ENCODE measurements around the gene CCDC47. TPM values are rescaled to one million over a fixed set of nuclear protein-coding genes. Genes with fewer than 3 reads are reported as not detected.
"Not testable (repeated sequence)": the region's sequence is repeated elsewhere in the genome, so short reads cannot be mapped to it uniquely, and the experiment has no call there.

Gene CCDC47
- polyA plus RNA-seq, 3 donors, result 103 to 120 (median 109) TPM

- DNase-seq (ENCODE audit: extremely low read depth in 1 of 11, low read depth in 9 of 11, low spot score in 4 of 11), result no peak
Measured at GRCh38 chr17:63798572-63799106, 25.2 kb upstream of the CCDC47 start.

GRCh38 chr17:63796375-63796774 is 23.0 kb upstream of the CCDC47 start:
- not testable (repeated sequence) for DNase-seq (ENCODE audit: extremely low read depth in 1 of 11, low read depth in 9 of 11, low spot score in 4 of 11)

- no peak for DNase-seq (ENCODE audit: extremely low read depth in 1 of 11, low read depth in 9 of 11, low spot score in 4 of 11)
Measured at GRCh38 chr17:63792055-63792729, 18.8 kb upstream of the CCDC47 start.

GRCh38 chr17:63790057-63790456 is 16.7 kb upstream of the CCDC47 start:
- no peak for DNase-seq (ENCODE audit: extremely low read depth in 1 of 11, low read depth in 9 of 11, low spot score in 4 of 11)

- no peak for DNase-seq (ENCODE audit: extremely low read depth in 1 of 11, low read depth in 9 of 11, low spot score in 4 of 11)
Measured at GRCh38 chr17:63786971-63787711, 13.7 kb upstream of the CCDC47 start.

- DNase-seq (ENCODE audit: extremely low read depth in 1 of 11, low read depth in 9 of 11, low spot score in 4 of 11), result no peak
Measured at GRCh38 chr17:63786117-63786516, 12.7 kb upstream of the CCDC47 start.

GRCh38 chr17:63785556-63785955 is 12.2 kb upstream of the CCDC47 start:
- DNase-seq (ENCODE audit: extremely low read depth in 1 of 11, low read depth in 9 of 11, low spot score in 4 of 11), result no peak

- no peak for DNase-seq (ENCODE audit: extremely low read depth in 1 of 11, low read depth in 9 of 11, low spot score in 4 of 11)
Measured at GRCh38 chr17:63783522-63783921, 10.1 kb upstream of the CCDC47 start.

- DNase-seq (ENCODE audit: extremely low read depth in 1 of 11, low read depth in 9 of 11, low spot score in 4 of 11), result no peak
Measured at GRCh38 chr17:63780928-63781327, 7.5 kb upstream of the CCDC47 start.

GRCh38 chr17:63780507-63780906 is 7.1 kb upstream of the CCDC47 start:
- DNase-seq (ENCODE audit: extremely low read depth in 1 of 11, low read depth in 9 of 11, low spot score in 4 of 11), result no peak

- DNase-seq (ENCODE audit: extremely low read depth in 1 of 11, low read depth in 9 of 11, low spot score in 4 of 11), result no peak
Measured at GRCh38 chr17:63775420-63775819, 2.0 kb upstream of the CCDC47 start.

- DNase-seq (ENCODE audit: extremely low read depth in 1 of 11, low read depth in 9 of 11, low spot score in 4 of 11), result no peak
Measured at GRCh38 chr17:63774969-63775265, 1.5 kb upstream of the CCDC47 start.

GRCh38 chr17:63774141-63774968 is 958 bp upstream of the CCDC47 start, which contains the start of gene DDX42:
DDX42 (plus strand) TSS chr17:63774170; CDS start chr17:63787050, 12,880 bp downstream.
- DNase-seq (ENCODE audit: extremely low read depth in 1 of 11, low read depth in 9 of 11, low spot score in 4 of 11), result peak in 7 of 11 donors; percentile 27 to 84 (median 46)

GRCh38 chr17:63772801-63773271 is 561 bp downstream of the CCDC47 start:
- peak in 2 of 11 donors; percentile 15 to 21 for DNase-seq (ENCODE audit: extremely low read depth in 1 of 11, low read depth in 9 of 11, low spot score in 4 of 11)

- peak in 1 of 11 donors; percentile 12 for DNase-seq (ENCODE audit: extremely low read depth in 1 of 11, low read depth in 9 of 11, low spot score in 4 of 11)
Measured at GRCh38 chr17:63768433-63768832, 5.0 kb downstream of the CCDC47 start.

GRCh38 chr17:63766754-63767153 is 6.6 kb downstream of the CCDC47 start:
- DNase-seq (ENCODE audit: extremely low read depth in 1 of 11, low read depth in 9 of 11, low spot score in 4 of 11), result no peak

GRCh38 chr17:63764716-63765115 is 8.7 kb downstream of the CCDC47 start:
- DNase-seq (ENCODE audit: extremely low read depth in 1 of 11, low read depth in 9 of 11, low spot score in 4 of 11), result no peak

GRCh38 chr17:63762161-63763078 is 11.0 kb downstream of the CCDC47 start:
- DNase-seq (ENCODE audit: extremely low read depth in 1 of 11, low read depth in 9 of 11, low spot score in 4 of 11), result no peak
